ENCODE measurements around the gene PER2.

DNA sequence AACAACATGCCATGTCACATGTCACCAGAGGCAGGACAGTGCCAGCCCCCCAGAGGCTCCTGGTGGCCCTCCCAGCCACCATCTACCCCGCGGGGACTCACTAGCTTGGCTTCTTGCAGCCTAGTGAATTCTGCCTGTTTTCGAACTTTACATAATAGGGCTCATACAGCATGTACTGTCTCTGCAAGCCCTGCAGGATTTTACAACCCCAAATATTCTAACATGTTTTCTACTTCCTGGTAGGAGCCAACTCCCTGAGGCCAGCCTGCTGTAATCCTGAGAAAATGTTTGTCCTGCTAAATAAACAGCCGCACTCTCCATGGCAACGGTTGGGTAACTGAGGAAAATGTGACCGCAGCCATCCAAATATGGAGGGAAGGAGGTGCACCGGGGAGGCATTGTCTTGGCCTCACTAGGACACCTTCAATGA is 2.7 kb downstream of the PER2 start:
- TF ChIP-seq, protein P1, sequence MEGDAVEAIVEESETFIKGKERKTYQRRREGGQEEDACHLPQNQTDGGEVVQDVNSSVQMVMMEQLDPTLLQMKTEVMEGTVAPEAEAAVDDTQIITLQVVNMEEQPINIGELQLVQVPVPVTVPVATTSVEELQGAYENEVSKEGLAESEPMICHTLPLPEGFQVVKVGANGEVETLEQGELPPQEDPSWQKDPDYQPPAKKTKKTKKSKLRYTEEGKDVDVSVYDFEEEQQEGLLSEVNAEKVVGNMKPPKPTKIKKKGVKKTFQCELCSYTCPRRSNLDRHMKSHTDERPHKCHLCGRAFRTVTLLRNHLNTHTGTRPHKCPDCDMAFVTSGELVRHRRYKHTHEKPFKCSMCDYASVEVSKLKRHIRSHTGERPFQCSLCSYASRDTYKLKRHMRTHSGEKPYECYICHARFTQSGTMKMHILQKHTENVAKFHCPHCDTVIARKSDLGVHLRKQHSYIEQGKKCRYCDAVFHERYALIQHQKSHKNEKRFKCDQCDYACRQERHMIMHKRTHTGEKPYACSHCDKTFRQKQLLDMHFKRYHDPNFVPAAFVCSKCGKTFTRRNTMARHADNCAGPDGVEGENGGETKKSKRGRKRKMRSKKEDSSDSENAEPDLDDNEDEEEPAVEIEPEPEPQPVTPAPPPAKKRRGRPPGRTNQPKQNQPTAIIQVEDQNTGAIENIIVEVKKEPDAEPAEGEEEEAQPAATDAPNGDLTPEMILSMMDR (IDR thresholded peaks at IDR 0.05; ENCODE audit: extremely low read depth in 1 of 2, insufficient read depth in 1 of 2, low read depth in 1 of 2, low read length in 2 of 2): no peak
- no peak for TF ChIP-seq POLR2AphosphoS5 (IDR thresholded peaks at IDR 0.05; ENCODE audit: insufficient read depth, low read depth, low read length)
- no peak for TF ChIP-seq EZH2 (IDR thresholded peaks at IDR 0.05; ENCODE audit: borderline replicate concordance, low read depth, low read length, severe bottlenecking)
- no peak for TF ChIP-seq POLR2A (IDR thresholded peaks at IDR 0.05; ENCODE audit: low read depth, low read length)
- no peak for TF ChIP-seq JUN (IDR thresholded peaks at IDR 0.05; ENCODE audit: borderline replicate concordance, insufficient read depth, insufficient read length, low read depth)
- TF ChIP-seq, protein P2, sequence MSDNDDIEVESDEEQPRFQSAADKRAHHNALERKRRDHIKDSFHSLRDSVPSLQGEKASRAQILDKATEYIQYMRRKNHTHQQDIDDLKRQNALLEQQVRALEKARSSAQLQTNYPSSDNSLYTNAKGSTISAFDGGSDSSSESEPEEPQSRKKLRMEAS (IDR thresholded peaks at IDR 0.05; ENCODE audit: insufficient read depth, insufficient read length): no peak
- TF ChIP-seq FOS (IDR thresholded peaks at IDR 0.05; ENCODE audit: borderline replicate concordance, insufficient read depth, low read length): no peak
